NCI-H146 (cell line): ENCODE results near the gene CEBPB.
"Not testable (repeated sequence)": the region's sequence is repeated elsewhere in the genome, so short reads cannot be mapped to it uniquely, and the experiment has no call there.

Experiments used
- DNase-seq: peaks from one replicate; lab custom pipeline; 2025; lab: John Stamatoyannopoulos, UW

CEBPB gene

GRCh38 chr20:50193199-50193835, 2.7 kb downstream of the CEBPB start:
- no peak for DNase-seq

GRCh38 chr20:50193836-50194421, 3.3 kb downstream of the CEBPB start:
- no peak for DNase-seq

GRCh38 chr20:50194422-50194830, 3.8 kb downstream of the CEBPB start:
- no peak for DNase-seq

DNA sequence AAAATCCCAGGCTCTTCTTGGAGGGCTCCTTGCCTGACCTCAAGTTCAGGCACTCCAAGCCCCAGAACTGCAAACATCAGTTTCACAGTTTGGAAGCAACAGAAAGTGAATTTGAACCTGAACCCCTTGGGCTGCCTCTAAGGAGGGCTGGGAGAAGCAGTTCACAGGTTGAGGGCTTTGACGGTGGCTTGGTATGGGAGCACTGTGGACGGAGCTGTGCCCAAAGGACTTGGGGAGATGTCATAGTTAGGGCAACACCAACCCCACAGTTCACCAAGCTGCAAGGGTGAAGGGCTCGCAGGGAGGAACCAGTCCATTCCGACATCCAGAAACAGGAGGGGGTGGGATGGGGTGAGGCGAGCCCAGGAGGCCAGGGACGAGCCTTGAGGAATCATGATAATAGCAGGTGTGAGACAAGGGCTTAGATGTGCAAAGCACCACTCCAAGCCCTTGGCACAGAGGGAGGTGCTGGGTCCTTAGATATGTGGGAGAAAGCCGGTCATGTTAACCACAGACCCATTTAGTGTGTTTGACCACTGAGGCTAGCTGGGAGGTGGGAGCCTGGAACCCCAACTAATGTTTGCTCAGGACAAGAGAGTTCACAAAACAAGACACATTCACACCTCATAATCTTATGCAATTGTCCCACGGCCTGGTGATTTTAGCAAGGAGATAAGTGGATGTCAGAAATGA, 4.3 kb downstream of the CEBPB start:
- DNase-seq = no peak

GRCh38 chr20:50195524-50196120, 5.0 kb downstream of the CEBPB start:
- DNase-seq = no peak

- DNase-seq = no peak
These were observed 5.6 kb downstream of the CEBPB start for GRCh38 chr20:50196248-50196647.

DNA sequence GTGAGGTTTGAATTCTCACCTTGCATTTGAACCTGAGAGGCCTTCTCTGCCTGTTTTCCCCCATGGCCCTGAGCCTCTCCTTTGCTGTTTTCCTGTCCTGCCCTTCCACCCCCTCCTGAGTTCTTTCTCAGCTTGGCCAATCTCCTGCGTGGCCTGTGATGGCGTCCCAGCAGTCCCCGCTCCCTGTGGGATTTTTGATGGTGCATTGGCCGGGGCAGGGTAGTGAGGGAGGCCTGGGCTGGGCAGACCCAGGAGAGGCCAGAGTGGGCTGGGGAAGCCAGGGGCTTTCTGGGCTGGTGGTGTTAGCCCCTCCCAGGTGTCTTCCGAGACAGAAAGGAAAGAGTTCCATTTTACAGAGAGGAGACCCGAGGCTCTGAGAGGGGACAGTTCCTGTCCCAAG, 6.3 kb downstream of the CEBPB start:
- DNase-seq = no peak

DNA sequence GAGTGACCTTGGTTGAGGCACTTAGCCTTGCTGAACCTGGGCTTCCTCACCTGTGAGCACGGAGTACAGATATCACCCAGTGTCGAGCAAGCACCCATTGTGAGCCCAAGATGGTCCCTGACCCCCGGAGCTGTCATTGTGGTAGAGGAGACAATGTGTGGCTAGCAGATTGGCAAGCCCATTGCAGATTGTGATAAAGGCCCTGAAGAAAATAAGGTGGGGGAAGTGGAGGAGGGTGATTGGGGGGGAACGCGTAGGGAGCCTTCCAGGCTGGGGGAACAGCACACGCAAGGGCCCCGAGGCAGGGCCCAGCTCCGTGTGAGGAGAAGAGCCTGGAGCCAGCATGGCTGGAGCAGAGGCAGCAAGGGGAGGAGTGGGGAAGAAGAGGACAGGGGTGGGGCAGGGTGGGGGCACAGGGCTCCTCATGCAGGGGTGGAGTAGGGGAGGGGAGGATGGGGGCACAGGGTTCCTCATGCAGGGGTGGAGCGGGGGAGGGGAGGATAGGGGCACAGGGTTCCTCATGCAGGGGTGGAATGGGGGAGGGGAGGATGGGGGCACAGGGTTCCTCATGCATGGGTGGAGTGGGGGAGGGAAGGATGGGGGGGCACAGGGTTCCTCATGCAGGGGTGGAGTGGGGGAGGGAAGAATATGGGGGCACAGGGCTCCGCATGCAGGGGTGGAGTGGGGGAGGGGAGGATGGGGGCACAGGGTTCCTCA, 7.0 kb downstream of the CEBPB start:
- DNase-seq = no peak

- DNase-seq = no peak
These were observed 7.6 kb downstream of the CEBPB start for GRCh38 chr20:50198180-50198666.

- no peak for DNase-seq
These were observed 8.1 kb downstream of the CEBPB start for GRCh38 chr20:50198716-50199115.

- DNase-seq = no peak
These were observed 9.1 kb downstream of the CEBPB start for GRCh38 chr20:50199703-50200102.

DNA sequence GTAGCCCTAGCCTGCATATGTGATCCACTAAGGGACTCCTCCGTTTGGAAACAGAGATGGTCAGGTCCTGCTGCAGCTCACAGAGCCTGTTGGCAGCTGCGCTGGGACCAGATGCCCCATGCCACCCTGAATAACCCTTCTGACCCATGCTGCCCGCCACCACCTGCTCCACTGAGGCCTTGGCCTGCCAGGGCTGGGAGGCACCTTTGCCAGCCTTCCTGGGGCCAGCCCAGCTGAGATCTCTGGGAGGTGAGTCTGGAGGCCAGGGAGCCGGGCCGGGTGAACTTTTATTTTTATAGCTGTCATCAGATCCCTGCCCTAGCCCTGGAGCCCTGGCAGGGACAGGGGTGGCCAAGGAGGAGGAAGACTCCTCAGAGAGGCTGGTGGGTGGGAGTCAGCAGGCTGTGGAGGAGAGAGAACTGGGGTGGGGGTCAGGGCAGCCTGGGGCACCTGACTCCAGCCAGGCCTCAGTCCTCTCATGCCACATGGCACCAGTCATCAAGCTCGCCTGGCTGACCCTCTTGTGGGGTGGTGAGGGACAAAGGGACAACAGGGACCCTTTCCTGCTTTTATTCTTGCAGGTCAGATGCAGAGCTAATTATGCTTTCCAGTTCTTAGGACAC, 10.0 kb downstream of the CEBPB start:
- no peak for DNase-seq

DNA sequence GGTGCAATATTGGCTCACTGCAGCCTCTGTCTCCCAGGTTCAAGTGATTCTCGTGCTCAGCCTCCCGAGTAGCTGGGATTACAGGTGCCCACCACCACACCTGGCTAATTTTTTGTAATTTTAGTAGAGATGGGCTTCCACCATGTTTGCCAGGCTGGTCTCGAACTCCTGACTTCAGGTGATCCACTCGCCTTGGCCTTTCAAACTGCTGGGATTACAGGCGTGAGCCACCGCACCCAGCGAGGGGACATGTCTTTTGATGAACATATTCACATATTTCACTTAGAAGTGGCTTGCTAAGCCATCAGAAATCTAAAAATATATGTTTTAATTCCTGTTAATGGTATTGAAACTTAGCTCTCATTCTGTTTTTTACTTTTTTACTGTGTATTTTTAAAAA, 11.1 kb downstream of the CEBPB start:
- not testable (repeated sequence) for DNase-seq

GRCh38 chr20:50202677-50203076, 12.0 kb downstream of the CEBPB start:
- no peak for DNase-seq

DNA sequence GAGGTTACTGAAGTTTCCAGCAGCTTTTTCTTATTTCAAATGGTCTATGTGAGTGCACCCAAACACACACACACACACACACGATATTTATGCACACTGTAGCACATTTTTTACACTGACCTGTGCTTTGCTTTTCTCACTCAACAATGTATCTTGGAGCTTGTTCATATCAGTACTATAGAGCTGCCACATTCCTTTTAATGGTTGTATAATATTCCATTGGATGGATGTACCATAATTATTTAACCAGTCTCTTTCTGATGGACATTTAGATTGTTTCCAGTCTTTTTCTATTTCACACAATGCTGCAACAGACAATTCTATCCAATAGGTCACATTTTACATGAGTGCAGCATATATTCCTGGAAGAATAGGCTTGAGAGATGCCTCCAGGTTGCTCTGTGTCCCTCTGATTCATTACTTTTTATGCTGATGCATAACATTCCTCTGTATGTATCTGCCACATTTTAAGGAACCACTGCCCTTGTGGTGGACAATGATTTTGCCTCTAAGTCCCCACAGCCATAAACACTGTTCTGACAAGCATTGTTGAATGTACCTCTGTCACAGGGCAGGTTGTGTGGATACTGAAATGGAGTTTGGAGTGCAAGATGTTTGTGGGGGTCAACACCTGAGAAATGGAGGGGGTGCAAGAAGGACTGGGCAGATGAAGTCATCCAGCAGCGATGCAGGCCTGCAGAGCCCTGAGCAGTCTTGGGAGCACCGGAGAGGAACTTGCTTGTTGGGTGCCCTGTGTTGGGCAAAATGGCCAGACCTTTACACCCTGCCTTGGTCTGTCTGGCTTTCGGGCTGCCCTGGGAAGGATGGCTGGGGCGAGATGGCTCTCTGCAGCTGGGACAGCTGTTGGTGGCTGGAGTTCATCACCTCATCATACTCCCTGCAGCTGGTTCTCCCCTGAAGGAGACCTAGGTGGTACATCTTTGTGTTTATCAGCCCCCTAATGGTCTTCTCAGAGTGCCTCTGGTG, 13.6 kb downstream of the CEBPB start:
- DNase-seq = no peak

DNA sequence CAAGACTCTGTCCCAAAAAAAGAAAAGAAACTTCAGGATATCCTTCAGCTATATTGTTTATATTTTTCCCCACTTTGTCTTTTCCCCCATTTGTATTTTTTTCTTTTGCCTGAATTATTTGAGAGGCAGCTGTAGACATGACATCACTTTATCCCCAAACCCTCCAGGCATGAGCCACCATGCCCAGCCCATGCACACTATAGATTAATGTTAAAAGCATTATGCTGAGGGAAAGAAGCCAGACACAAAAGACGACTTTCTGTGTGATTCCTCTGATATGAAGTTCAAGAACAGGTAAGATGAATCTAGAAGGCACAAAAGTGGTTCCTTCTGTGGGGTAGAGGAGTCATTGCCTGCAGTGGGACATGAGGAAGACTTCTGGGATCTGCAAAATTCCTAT, 16.4 kb downstream of the CEBPB start:
- DNase-seq = no peak

GRCh38 chr20:50208085-50208491, 17.5 kb downstream of the CEBPB start:
- DNase-seq = no peak

- DNase-seq = not testable (repeated sequence)
These were observed 18.2 kb downstream of the CEBPB start for GRCh38 chr20:50208815-50209214.

GRCh38 chr20:50210066-50210619, 19.5 kb downstream of the CEBPB start:
- DNase-seq = no peak

DNA sequence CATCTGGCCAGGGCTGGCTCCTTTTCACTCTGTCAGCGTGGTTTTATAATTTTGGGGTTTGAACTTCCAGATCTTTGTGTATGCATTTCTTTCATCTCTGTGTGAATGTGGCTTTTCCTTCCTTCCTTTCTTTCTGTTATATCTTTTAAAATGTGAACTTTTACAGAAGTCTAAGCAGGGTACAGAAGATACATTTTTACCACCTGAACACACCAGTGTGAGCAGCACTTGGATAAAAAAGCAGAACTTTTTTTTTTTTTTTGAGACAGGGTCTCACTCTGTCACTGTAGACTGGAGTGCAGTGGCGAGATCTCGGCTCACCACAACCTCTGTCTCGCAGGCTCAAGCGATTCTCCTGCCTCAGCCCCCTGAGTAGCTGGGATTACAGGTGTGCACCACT, 20.5 kb downstream of the CEBPB start:
- no peak for DNase-seq
